Astrocyte (in vitro differentiated cells and primary cell): Measurements from ENCODE around the gene GHITM. TPM values are rescaled to one million over a fixed set of nuclear protein-coding genes. Genes with fewer than 3 reads are reported as not detected.
"Not testable (repeated sequence)": the region's sequence is repeated elsewhere in the genome, so short reads cannot be mapped to it uniquely, and the experiment has no call there.

Experiments
- DNase-seq: peaks from one replicate; pipeline ENCODE4 v3.0.0-alpha.2; 2010; ENCODE audit warnings: low read depth
- FAIRE-seq: peaks from 2 replicates; lab custom pipeline; 2011; peaks lifted over from hg19 to GRCh38; lab: Jason Lieb, UNC
- H2AFZ ChIP-seq: 2 replicates; pipeline ENCODE4 v1.6.0; 2012; ENCODE audit warnings: low read depth, low read length, inconsistent platforms
- H3K27ac ChIP-seq: 2 replicates; pipeline ENCODE4 v1.5.1; 2011; ENCODE audit warnings: low read depth, low read length, inconsistent platforms
- H3K27me3 ChIP-seq: 2 replicates; pipeline ENCODE4 v1.6.0; 2011; ENCODE audit warnings: low read length, inconsistent platforms; ENCODE audit not compliant: insufficient read depth
- H3K36me3 ChIP-seq: 2 replicates; pipeline ENCODE4 v1.5.1; 2011; ENCODE audit warnings: low read length, inconsistent platforms; ENCODE audit not compliant: insufficient read depth
- H3K4me1 ChIP-seq: 2 replicates; pipeline ENCODE4 v1.5.1; 2011; ENCODE audit warnings: low read length, inconsistent platforms; ENCODE audit not compliant: insufficient read depth
- H3K4me2 ChIP-seq: 2 replicates; pipeline ENCODE4 v1.6.0; 2012; ENCODE audit warnings: low read length, inconsistent platforms
- H3K4me3 ChIP-seq: 2 replicates; pipeline ENCODE4 v1.5.1; 2011; ENCODE audit warnings: low read depth, mild to moderate bottlenecking, low read length, inconsistent platforms; ENCODE audit not compliant: insufficient read depth
- H3K79me2 ChIP-seq: 2 replicates; pipeline ENCODE4 v1.6.0; 2012; ENCODE audit warnings: mild to moderate bottlenecking, low read length, inconsistent platforms; ENCODE audit not compliant: insufficient read depth
- H3K9ac ChIP-seq: 2 replicates; pipeline ENCODE4 v1.6.0; 2012; ENCODE audit warnings: mild to moderate bottlenecking, low read length, inconsistent platforms
- H3K9me3 ChIP-seq: 2 replicates; pipeline ENCODE4 v1.5.1; 2012; ENCODE audit warnings: low read depth, mild to moderate bottlenecking, low read length, inconsistent platforms; ENCODE audit not compliant: insufficient read depth
- H4K20me1 ChIP-seq: 2 replicates; pipeline ENCODE4 v1.6.0; 2012; ENCODE audit warnings: low read length, inconsistent platforms; ENCODE audit not compliant: insufficient read depth
- H3K27ac Mint-ChIP-seq: one replicate; pipeline ENCODE4 v1.8.0; 2021; ENCODE audit warnings: mild to moderate bottlenecking, mixed read lengths; ENCODE audit not compliant: unreplicated experiment
- H3K27me3 Mint-ChIP-seq: one replicate; pipeline ENCODE4 v1.8.0; 2021; ENCODE audit warnings: low read depth, mixed read lengths; ENCODE audit not compliant: unreplicated experiment
- H3K36me3 Mint-ChIP-seq: one replicate; pipeline ENCODE4 v1.8.0; 2021; ENCODE audit warnings: low read depth, mixed read lengths; ENCODE audit not compliant: unreplicated experiment
- H3K4me1 Mint-ChIP-seq: one replicate; pipeline ENCODE4 v1.8.0; 2021; ENCODE audit warnings: low read depth, mixed read lengths; ENCODE audit not compliant: unreplicated experiment
- H3K4me3 Mint-ChIP-seq: one replicate; pipeline ENCODE4 v1.8.0; 2021; ENCODE audit warnings: mild to moderate bottlenecking, moderate library complexity, mixed read lengths; ENCODE audit not compliant: unreplicated experiment
- H3K9me3 Mint-ChIP-seq: one replicate; pipeline ENCODE4 v1.8.0; 2021; ENCODE audit warnings: mild to moderate bottlenecking, mixed read lengths; ENCODE audit not compliant: unreplicated experiment
- EZH2 ChIP-seq: IDR thresholded peaks from 2 replicates; pipeline ENCODE4 v1.6.1; 2012; ENCODE audit warnings: mild to moderate bottlenecking, low read length, inconsistent platforms; ENCODE audit not compliant: insufficient read depth
- total RNA-seq: library from RNA; stranded (reverse); gene quantifications from 2 replicates; pipeline ENCODE4 v1.2.1, GENCODE V29; 2021
- TF ChIP-seq, protein P1 (sequence below): IDR thresholded peaks from 2 replicates; pipeline ENCODE4 v1.5.1; 2011; ENCODE audit warnings: low read depth, mild to moderate bottlenecking, inconsistent platforms, low read length, moderate library complexity; ENCODE audit not compliant: insufficient read depth

The GHITM gene
- total RNA-seq, 1 donor from 2014 or later, result 143 TPM

DNA sequence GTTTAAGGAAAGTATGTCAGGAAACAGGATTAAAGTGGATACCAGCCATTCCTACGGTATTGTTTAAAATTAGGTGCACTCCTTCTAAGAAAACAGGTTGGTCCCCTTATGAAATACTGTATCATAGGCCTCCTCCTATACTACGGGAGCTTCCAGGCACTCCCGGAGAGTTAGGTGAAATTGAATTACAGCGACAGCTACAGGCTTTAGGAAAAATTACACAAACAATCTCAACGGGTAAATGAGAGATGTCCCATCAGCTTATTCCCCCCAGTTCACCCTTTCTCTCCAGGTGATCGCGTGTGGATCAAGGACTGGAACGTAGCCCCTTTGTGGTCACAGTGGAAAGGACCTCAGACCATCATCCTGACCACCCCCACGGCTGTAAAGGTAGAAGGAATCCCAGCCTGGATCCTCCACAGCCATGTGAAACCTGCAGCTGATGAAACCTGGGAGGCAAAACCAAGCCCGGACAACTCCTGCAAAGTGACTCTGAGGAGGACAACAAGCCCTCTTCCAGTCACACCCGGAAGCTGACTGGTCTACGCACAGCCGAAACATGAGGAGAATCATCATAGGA is 25.1 kb upstream of the GHITM start:
- H3K4me3 ChIP-seq, result no peak overlapping the region
- H3K27ac ChIP-seq, result no peak overlapping the region
- Mint-ChIP-seq H3K9me3 (peaks cover 6% of the 10 kb centered on the region), H3K27ac (no peak overlapping the region), H3K4me1 (peaks cover 2% of the 10 kb centered on the region), H3K27me3 (no peaks in the 10 kb centered on the region), H3K36me3 (no peaks in the 10 kb centered on the region), H3K4me3 (no peak overlapping the region)
- H2AFZ ChIP-seq, result no peak overlapping the region
- H3K9me3 ChIP-seq, result no peaks in the 10 kb centered on the region
- H3K27me3 ChIP-seq, result no peaks in the 10 kb centered on the region
- H4K20me1 ChIP-seq, result no peaks in the 10 kb centered on the region
- no peaks in the 10 kb centered on the region for H3K36me3 ChIP-seq
- H3K4me1 ChIP-seq, result no peaks in the 10 kb centered on the region
- DNase-seq, result no peak
- no peaks in the 10 kb centered on the region for H3K79me2 ChIP-seq
- no peak overlapping the region for H3K9ac ChIP-seq
- no peak for TF ChIP-seq EZH2
- TF ChIP-seq, protein P1, sequence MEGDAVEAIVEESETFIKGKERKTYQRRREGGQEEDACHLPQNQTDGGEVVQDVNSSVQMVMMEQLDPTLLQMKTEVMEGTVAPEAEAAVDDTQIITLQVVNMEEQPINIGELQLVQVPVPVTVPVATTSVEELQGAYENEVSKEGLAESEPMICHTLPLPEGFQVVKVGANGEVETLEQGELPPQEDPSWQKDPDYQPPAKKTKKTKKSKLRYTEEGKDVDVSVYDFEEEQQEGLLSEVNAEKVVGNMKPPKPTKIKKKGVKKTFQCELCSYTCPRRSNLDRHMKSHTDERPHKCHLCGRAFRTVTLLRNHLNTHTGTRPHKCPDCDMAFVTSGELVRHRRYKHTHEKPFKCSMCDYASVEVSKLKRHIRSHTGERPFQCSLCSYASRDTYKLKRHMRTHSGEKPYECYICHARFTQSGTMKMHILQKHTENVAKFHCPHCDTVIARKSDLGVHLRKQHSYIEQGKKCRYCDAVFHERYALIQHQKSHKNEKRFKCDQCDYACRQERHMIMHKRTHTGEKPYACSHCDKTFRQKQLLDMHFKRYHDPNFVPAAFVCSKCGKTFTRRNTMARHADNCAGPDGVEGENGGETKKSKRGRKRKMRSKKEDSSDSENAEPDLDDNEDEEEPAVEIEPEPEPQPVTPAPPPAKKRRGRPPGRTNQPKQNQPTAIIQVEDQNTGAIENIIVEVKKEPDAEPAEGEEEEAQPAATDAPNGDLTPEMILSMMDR, result no peak
- no peak overlapping the region for H3K4me2 ChIP-seq
- no peak for FAIRE-seq

- H3K4me1 ChIP-seq, H3K4me3 Mint-ChIP-seq, H3K27me3 ChIP-seq, H3K4me2 ChIP-seq, H3K36me3 ChIP-seq, FAIRE-seq, H3K27ac ChIP-seq, H3K27ac Mint-ChIP-seq, H3K9me3 Mint-ChIP-seq, H3K36me3 Mint-ChIP-seq, H3K27me3 Mint-ChIP-seq, H3K4me3 ChIP-seq, H3K9ac ChIP-seq, H2AFZ ChIP-seq, H4K20me1 ChIP-seq, H3K4me1 Mint-ChIP-seq, DNase-seq, H3K9me3 ChIP-seq, H3K79me2 ChIP-seq: not testable (repeated sequence)
These were observed 22.1 kb upstream of the GHITM start for GRCh38 chr10:84117204-84117603.

- H3K4me1 ChIP-seq, result no peaks in the 10 kb centered on the region
- H3K4me1 Mint-ChIP-seq, result peaks cover 2% of the 10 kb centered on the region
- H3K9me3 ChIP-seq, result no peaks in the 10 kb centered on the region
- H3K9ac ChIP-seq, result no peak overlapping the region
- DNase-seq (no peak), FAIRE-seq (no peak)
- H3K4me3 ChIP-seq, result no peak overlapping the region
- H3K27ac Mint-ChIP-seq, result peak overlapping the region; percentile 58
- no peaks in the 10 kb centered on the region for H3K27me3 ChIP-seq
- no peaks in the 10 kb centered on the region for H3K36me3 Mint-ChIP-seq
- no peak overlapping the region for H3K4me3 Mint-ChIP-seq
- no peaks in the 10 kb centered on the region for H4K20me1 ChIP-seq
- no peaks in the 10 kb centered on the region for H3K27me3 Mint-ChIP-seq
- H3K9me3 Mint-ChIP-seq, result peaks cover 6% of the 10 kb centered on the region
- H3K36me3 ChIP-seq, result no peaks in the 10 kb centered on the region
- TF ChIP-seq EZH2, result no peak
- TF ChIP-seq, protein P1, result no peak
- H3K27ac ChIP-seq, result no peak overlapping the region
- no peak overlapping the region for H3K4me2 ChIP-seq
- H3K79me2 ChIP-seq, result no peaks in the 10 kb centered on the region
- H2AFZ ChIP-seq, result no peak overlapping the region
These were observed 21.5 kb upstream of the GHITM start for GRCh38 chr10:84117686-84118394.
